ENCODE results near the gene NFIB.

DNA sequence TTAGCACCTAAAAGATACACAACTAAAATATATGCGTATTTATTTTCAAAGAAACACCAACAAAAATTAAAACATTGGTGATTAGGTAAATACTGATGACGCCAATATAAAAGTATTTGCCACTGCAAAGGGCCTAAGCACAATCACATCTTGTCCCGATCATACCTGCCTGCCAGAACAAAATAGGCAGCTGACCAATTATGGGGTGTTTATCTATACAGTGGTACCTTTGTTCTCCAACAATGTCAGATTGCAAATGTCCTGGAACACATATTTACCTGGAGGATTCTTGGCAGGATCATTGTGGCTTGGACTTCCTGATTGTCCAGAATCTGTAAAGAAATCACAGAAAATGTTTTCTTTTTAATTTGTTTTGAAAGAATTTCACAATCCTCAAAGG lies 134.5 kb downstream of the NFIB start:
- no peak for TF ChIP-seq TEAD4 (CRISPR knock-in tag; IDR thresholded peaks at IDR 0.05)
- TF ChIP-seq, protein P1, sequence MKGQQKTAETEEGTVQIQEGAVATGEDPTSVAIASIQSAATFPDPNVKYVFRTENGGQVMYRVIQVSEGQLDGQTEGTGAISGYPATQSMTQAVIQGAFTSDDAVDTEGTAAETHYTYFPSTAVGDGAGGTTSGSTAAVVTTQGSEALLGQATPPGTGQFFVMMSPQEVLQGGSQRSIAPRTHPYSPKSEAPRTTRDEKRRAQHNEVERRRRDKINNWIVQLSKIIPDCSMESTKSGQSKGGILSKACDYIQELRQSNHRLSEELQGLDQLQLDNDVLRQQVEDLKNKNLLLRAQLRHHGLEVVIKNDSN (CRISPR knock-in tag; IDR thresholded peaks at IDR 0.05), result no peak
- TF ChIP-seq, protein P2, sequence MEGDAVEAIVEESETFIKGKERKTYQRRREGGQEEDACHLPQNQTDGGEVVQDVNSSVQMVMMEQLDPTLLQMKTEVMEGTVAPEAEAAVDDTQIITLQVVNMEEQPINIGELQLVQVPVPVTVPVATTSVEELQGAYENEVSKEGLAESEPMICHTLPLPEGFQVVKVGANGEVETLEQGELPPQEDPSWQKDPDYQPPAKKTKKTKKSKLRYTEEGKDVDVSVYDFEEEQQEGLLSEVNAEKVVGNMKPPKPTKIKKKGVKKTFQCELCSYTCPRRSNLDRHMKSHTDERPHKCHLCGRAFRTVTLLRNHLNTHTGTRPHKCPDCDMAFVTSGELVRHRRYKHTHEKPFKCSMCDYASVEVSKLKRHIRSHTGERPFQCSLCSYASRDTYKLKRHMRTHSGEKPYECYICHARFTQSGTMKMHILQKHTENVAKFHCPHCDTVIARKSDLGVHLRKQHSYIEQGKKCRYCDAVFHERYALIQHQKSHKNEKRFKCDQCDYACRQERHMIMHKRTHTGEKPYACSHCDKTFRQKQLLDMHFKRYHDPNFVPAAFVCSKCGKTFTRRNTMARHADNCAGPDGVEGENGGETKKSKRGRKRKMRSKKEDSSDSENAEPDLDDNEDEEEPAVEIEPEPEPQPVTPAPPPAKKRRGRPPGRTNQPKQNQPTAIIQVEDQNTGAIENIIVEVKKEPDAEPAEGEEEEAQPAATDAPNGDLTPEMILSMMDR (IDR thresholded peaks at IDR 0.05), result no peak
